ENCODE measurements around the gene LGALS8. TPM values are rescaled to one million over a fixed set of nuclear protein-coding genes. Genes with fewer than 3 reads are reported as not detected.
"Not testable (repeated sequence)": the region's sequence is repeated elsewhere in the genome, so short reads cannot be mapped to it uniquely, and the experiment has no call there.

Gene LGALS8
- total RNA-seq = 10 to 100 TPM; 47.3 to 48.9 TPM
- polyA plus RNA-seq = 54.4 TPM

- ChIA-PET CTCF (no interaction called here), POLR2A (no interaction called here)
- peak within 1 kb of the TSS; percentile 94 for H3K4me3 ChIP-seq (ENCODE audit: low read length)
- Mint-ChIP-seq H3K27ac (peak within 1 kb of the TSS; percentile 94 to 100 (median 98)), H3K9me3 (no peaks in the 10 kb centered on the region), H3K36me3 (peaks cover 8 to 34% (median 14%) of the 10 kb centered on the region in 3 donors), H3K4me1 (peaks cover 30 to 51% (median 40%) of the 10 kb centered on the region in 3 donors), H3K4me3 (peak within 1 kb of the TSS; percentile 98 to 100 (median 99)), H3K27me3 (peaks cover 0 to 2% of the 10 kb centered on the region in 2 donors)
- H3K27ac ChIP-seq (ENCODE audit: low read depth, low read length) = peak within 1 kb of the TSS; percentile 95
- H3K27me3 ChIP-seq (ENCODE audit: insufficient read depth, low read length, poor library complexity, severe bottlenecking) = no peaks in the 10 kb centered on the region
- peaks cover 15% of the 10 kb centered on the region for H3K36me3 ChIP-seq (ENCODE audit: insufficient read depth, low read length)
- no peaks in the 10 kb centered on the region for H3K9me3 ChIP-seq (ENCODE audit: low read length)
- DNase-seq = peak; percentile 81 to 91 (median 82)
- peaks cover 10% of the 10 kb centered on the region for H3K4me1 ChIP-seq (ENCODE audit: insufficient read depth, low read length)
Observed at GRCh38 chr1:236523704-236524141, at the start of gene LGALS8. TSS of gene LGALS8 (plus strand) at chr1:236523982. CDS start at chr1:236526071, 2,089 bp downstream.

GRCh38 chr1:236476019-236476418, 47.8 kb upstream of the LGALS8 start:
- H3K27ac ChIP-seq (ENCODE audit: low read depth, low read length) = no peak overlapping the region
- peaks cover 0 to 4% (median 3%) of the 10 kb centered on the region in 3 donors for H3K36me3 Mint-ChIP-seq
- H3K4me1 Mint-ChIP-seq = no peaks in the 10 kb centered on the region
- CTCF ChIA-PET = no interaction called here
- no peaks in the 10 kb centered on the region for H3K9me3 Mint-ChIP-seq
- H3K27me3 Mint-ChIP-seq = peaks cover 3 to 10% of the 10 kb centered on the region in 2 donors
- no peak overlapping the region for H3K27ac Mint-ChIP-seq
- H3K36me3 ChIP-seq (ENCODE audit: insufficient read depth, low read length) = no peaks in the 10 kb centered on the region
- H3K9me3 ChIP-seq (ENCODE audit: low read length) = no peaks in the 10 kb centered on the region
- DNase-seq = no peak
- H3K4me1 ChIP-seq (ENCODE audit: insufficient read depth, low read length) = no peaks in the 10 kb centered on the region
- POLR2A ChIA-PET = no interaction called here
- H3K4me3 Mint-ChIP-seq = no peak overlapping the region
- H3K27me3 ChIP-seq (ENCODE audit: insufficient read depth, low read length, poor library complexity, severe bottlenecking) = no peaks in the 10 kb centered on the region
- H3K4me3 ChIP-seq (ENCODE audit: low read length) = no peak overlapping the region

GRCh38 chr1:236480758-236481436, 42.9 kb upstream of the LGALS8 start:
- H3K36me3 Mint-ChIP-seq = peaks cover 0 to 19% (median 8%) of the 10 kb centered on the region in 3 donors
- CTCF ChIA-PET = no interaction called here
- POLR2A ChIA-PET = no interaction called here

GRCh38 chr1:236484310-236484971, 39.3 kb upstream of the LGALS8 start:
- Mint-ChIP-seq H3K27ac (no peak overlapping the region), H3K36me3 (peaks cover 0 to 17% (median 7%) of the 10 kb centered on the region in 3 donors), H3K4me1 (peaks cover 2 to 14% (median 13%) of the 10 kb centered on the region in 3 donors), H3K4me3 (no peak overlapping the region), H3K9me3 (no peaks in the 10 kb centered on the region), H3K27me3 (no peaks in the 10 kb centered on the region)
- Histone ChIP-seq H3K9me3 (ENCODE audit: low read length) (no peaks in the 10 kb centered on the region), H3K4me1 (ENCODE audit: insufficient read depth, low read length) (no peaks in the 10 kb centered on the region), H3K27me3 (ENCODE audit: insufficient read depth, low read length, poor library complexity, severe bottlenecking) (no peaks in the 10 kb centered on the region), H3K27ac (ENCODE audit: low read depth, low read length) (no peak overlapping the region), H3K4me3 (ENCODE audit: low read length) (no peak overlapping the region), H3K36me3 (ENCODE audit: insufficient read depth, low read length) (no peaks in the 10 kb centered on the region)
- POLR2A ChIA-PET = interaction anchor here (0.6 kb wide), 1 partner anchor 181 kb away, joined by 3 read pairs; no protein-coding TSS in a partner anchor
- CTCF ChIA-PET = interaction anchor here (0.6 to 1.6 kb wide), 2 partner anchors 186 to 380 kb away, joined by 3 to 6 read pairs; no protein-coding TSS in a partner anchor
- DNase-seq = no peak

More at GRCh38 chr1:236480758-236481436, 42.9 kb upstream of the LGALS8 start:
- Histone ChIP-seq H3K27me3 (ENCODE audit: insufficient read depth, low read length, poor library complexity, severe bottlenecking) (no peaks in the 10 kb centered on the region), H3K36me3 (ENCODE audit: insufficient read depth, low read length) (no peaks in the 10 kb centered on the region), H3K9me3 (ENCODE audit: low read length) (no peaks in the 10 kb centered on the region), H3K27ac (ENCODE audit: low read depth, low read length) (no peak overlapping the region), H3K4me3 (ENCODE audit: low read length) (no peak overlapping the region), H3K4me1 (ENCODE audit: insufficient read depth, low read length) (no peaks in the 10 kb centered on the region)
- Mint-ChIP-seq H3K4me1 (peaks cover 0 to under 1% (median under 1%) of the 10 kb centered on the region in 3 donors), H3K9me3 (no peaks in the 10 kb centered on the region), H3K27me3 (peaks cover 0 to 4% of the 10 kb centered on the region in 2 donors), H3K27ac (peak overlapping the region in 2 of 8 donors; percentile 33 to 54), H3K4me3 (no peak overlapping the region)
- no peak for DNase-seq

- Mint-ChIP-seq H3K9me3 (no peaks in the 10 kb centered on the region), H3K27ac (peak overlapping the region in 3 of 8 donors; percentile 0 to 65 (median 22)), H3K4me1 (peaks cover 6 to 20% (median 18%) of the 10 kb centered on the region in 3 donors), H3K4me3 (no peak overlapping the region), H3K27me3 (peaks cover 0 to 2% of the 10 kb centered on the region in 2 donors), H3K36me3 (peaks cover 0 to 17% (median 7%) of the 10 kb centered on the region in 3 donors)
- CTCF ChIA-PET = interaction anchor here (1.3 to 1.4 kb wide), 2 partner anchors 376 to 382 kb away, joined by 3 read pairs; no protein-coding TSS in a partner anchor
- Histone ChIP-seq H3K27ac (ENCODE audit: low read depth, low read length) (no peak overlapping the region), H3K4me1 (ENCODE audit: insufficient read depth, low read length) (no peaks in the 10 kb centered on the region), H3K27me3 (ENCODE audit: insufficient read depth, low read length, poor library complexity, severe bottlenecking) (no peaks in the 10 kb centered on the region), H3K4me3 (ENCODE audit: low read length) (no peak overlapping the region), H3K9me3 (ENCODE audit: low read length) (no peaks in the 10 kb centered on the region), H3K36me3 (ENCODE audit: insufficient read depth, low read length) (no peaks in the 10 kb centered on the region)
- POLR2A ChIA-PET = no interaction called here
- no peak for DNase-seq
Observed at GRCh38 chr1:236486356-236487002, 37.3 kb upstream of the LGALS8 start.

GRCh38 chr1:236489161-236489560, 34.6 kb upstream of the LGALS8 start:
- H3K9me3 Mint-ChIP-seq; H3K27me3 ChIP-seq (ENCODE audit: insufficient read depth, low read length, poor library complexity, severe bottlenecking); H3K4me1 ChIP-seq (ENCODE audit: insufficient read depth, low read length); DNase-seq; H3K4me3 ChIP-seq (ENCODE audit: low read length); POLR2A ChIA-PET; H3K9me3 ChIP-seq (ENCODE audit: low read length); H3K36me3 Mint-ChIP-seq; H3K4me3 Mint-ChIP-seq; H3K27ac ChIP-seq (ENCODE audit: low read depth, low read length); H3K27ac Mint-ChIP-seq; H3K36me3 ChIP-seq (ENCODE audit: insufficient read depth, low read length); H3K27me3 Mint-ChIP-seq: not testable (repeated sequence)
- CTCF ChIA-PET = interaction anchor here (1.0 to 1.8 kb wide), 4 partner anchors 19 to 386 kb away, joined by 3 to 10 read pairs (median 4); no protein-coding TSS in a partner anchor
- H3K4me1 Mint-ChIP-seq = peaks cover 11 to 29% (median 21%) of the 10 kb centered on the region in 3 donors

- no peak overlapping the region for H3K4me3 Mint-ChIP-seq
- peaks cover 11 to 29% (median 21%) of the 10 kb centered on the region in 3 donors for H3K4me1 Mint-ChIP-seq
- H3K27ac ChIP-seq (ENCODE audit: low read depth, low read length) = no peak overlapping the region
- DNase-seq = peak in 2 of 5 donors; percentile 27 to 36
- peak overlapping the region in 1 of 8 donors; percentile 66 for H3K27ac Mint-ChIP-seq
- H3K36me3 ChIP-seq (ENCODE audit: insufficient read depth, low read length) = no peaks in the 10 kb centered on the region
- H3K36me3 Mint-ChIP-seq = peaks cover 0 to 4% (median 0%) of the 10 kb centered on the region in 3 donors
- no peaks in the 10 kb centered on the region for H3K9me3 ChIP-seq (ENCODE audit: low read length)
- H3K27me3 ChIP-seq (ENCODE audit: insufficient read depth, low read length, poor library complexity, severe bottlenecking) = no peaks in the 10 kb centered on the region
- no peak overlapping the region for H3K4me3 ChIP-seq (ENCODE audit: low read length)
- POLR2A ChIA-PET = no interaction called here
- H3K9me3 Mint-ChIP-seq = no peaks in the 10 kb centered on the region
- H3K27me3 Mint-ChIP-seq = peaks cover 2 to 4% of the 10 kb centered on the region in 2 donors
- CTCF ChIA-PET = interaction anchor here (0.9 to 2.9 kb wide), 5 partner anchors 7 to 384 kb away, joined by 3 to 12 read pairs (median 5); no protein-coding TSS in a partner anchor
- H3K4me1 ChIP-seq (ENCODE audit: insufficient read depth, low read length) = no peaks in the 10 kb centered on the region
Observed at GRCh38 chr1:236489710-236490377, 33.9 kb upstream of the LGALS8 start.

Measured in CD8-positive, alpha-beta memory T cell (primary cell).